Mucosa of descending colon (tissue), 3 donors: ENCODE measurements around the gene CEP128. TPM values are rescaled to one million over a fixed set of nuclear protein-coding genes. Genes with fewer than 3 reads are reported as not detected.
A peak's percentile ranks its signal among the peaks of the same experiment; 100 is the strongest.

ENCODE experiments used
- ATAC-seq: fragments of 200-7000 bp; cut with Tn5 transposase; one replicate; pipeline ENCODE4 v1.9.1; 2020; ENCODE audit warnings: mild to moderate bottlenecking, moderate library complexity
- DNase-seq, 3 donors: peaks; one replicate each; pipeline ENCODE4 v3.0.0-alpha.2; 2020
- H3K36me3 ChIP-seq: fragments of 200-600 bp; one replicate; pipeline ENCODE4 v1.8.0; 2021; ENCODE audit warnings: low read depth, mild to moderate bottlenecking
- H3K4me1 ChIP-seq: fragments of 200-600 bp; one replicate; pipeline ENCODE4 v1.8.0; 2021; ENCODE audit warnings: low read depth, mild to moderate bottlenecking
- H3K4me3 ChIP-seq: fragments of 200-600 bp; one replicate; pipeline ENCODE4 v1.8.0; 2021; ENCODE audit warnings: mild to moderate bottlenecking
- H3K9me3 ChIP-seq: fragments of 200-600 bp; one replicate; pipeline ENCODE4 v1.8.0; 2021; ENCODE audit warnings: mild to moderate bottlenecking
- intact Hi-C, 2 donors: fragments of 100-400 bp; cut with DNase I in 1 of 2; cut with micrococcal nuclease in 1 of 2; formaldehyde crosslinking; loops; one replicate each; pipeline versions ENCODE4 v1.11.0 to v1.11.1; 2022; cut with DNase I, micrococcal nuclease
- total RNA-seq, 3 donors: library from RNA; stranded (reverse); fragmentation: NEBNext Ultra II Directional in 2 of 3; extraction: Animal tissue kit (Norgen Biotek cat#: 25700) in 2 of 3; gene quantifications; one replicate each; pipeline versions ENCODE4 v1.2.1 to v1.2.4, GENCODE V29; 2021 to 2023
- TF ChIP-seq, protein P1 (sequence below): fragments of 200-600 bp; IDR thresholded peaks from one replicate; pipeline ENCODE4 v1.8.0; 2022; ENCODE audit warnings: antibody characterized with exemption, mild to moderate bottlenecking
- donor health status: DM: no; HTN: no; CAD: no; lungs with moderate emphysema.
- donor health status: DM: no; HTN: no; CAD: no.
- donor health status: DM: no; HTN: yes; CAD: no.

The CEP128 gene
- total RNA-seq, 3 donors from 2014 or later, result 5.0 to 10.0 (median 9.3) TPM

DNA sequence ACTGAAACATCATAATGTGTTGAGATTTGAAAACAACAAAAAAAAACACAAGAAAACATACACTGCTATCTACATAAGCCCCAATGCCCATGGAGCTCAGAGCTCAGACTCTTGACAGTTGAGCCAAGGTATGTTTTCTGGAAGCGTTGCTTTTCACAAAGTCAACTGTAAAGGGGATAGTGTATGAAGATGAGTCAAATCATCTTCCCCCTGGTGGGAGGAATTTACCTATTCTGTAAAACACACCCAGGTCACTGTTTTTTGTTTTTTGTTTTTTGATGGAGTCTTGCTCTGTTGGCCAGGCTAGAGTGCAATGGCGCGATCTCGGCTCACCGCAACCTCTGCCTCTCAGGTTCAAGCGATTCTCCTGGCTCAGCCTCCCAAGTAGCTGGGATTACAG lies 368.9 kb downstream of the CEP128 start:
- DNase-seq (no peak), ATAC-seq (no peak)
- TF ChIP-seq, protein P1, sequence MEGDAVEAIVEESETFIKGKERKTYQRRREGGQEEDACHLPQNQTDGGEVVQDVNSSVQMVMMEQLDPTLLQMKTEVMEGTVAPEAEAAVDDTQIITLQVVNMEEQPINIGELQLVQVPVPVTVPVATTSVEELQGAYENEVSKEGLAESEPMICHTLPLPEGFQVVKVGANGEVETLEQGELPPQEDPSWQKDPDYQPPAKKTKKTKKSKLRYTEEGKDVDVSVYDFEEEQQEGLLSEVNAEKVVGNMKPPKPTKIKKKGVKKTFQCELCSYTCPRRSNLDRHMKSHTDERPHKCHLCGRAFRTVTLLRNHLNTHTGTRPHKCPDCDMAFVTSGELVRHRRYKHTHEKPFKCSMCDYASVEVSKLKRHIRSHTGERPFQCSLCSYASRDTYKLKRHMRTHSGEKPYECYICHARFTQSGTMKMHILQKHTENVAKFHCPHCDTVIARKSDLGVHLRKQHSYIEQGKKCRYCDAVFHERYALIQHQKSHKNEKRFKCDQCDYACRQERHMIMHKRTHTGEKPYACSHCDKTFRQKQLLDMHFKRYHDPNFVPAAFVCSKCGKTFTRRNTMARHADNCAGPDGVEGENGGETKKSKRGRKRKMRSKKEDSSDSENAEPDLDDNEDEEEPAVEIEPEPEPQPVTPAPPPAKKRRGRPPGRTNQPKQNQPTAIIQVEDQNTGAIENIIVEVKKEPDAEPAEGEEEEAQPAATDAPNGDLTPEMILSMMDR, result no peak
- Histone ChIP-seq H3K4me1 (no peaks in the 10 kb centered on the region), H3K36me3 (no peaks in the 10 kb centered on the region), H3K4me3 (no peak overlapping the region), H3K9me3 (no peaks in the 10 kb centered on the region)
- intact Hi-C loops, result no loop called here

DNA sequence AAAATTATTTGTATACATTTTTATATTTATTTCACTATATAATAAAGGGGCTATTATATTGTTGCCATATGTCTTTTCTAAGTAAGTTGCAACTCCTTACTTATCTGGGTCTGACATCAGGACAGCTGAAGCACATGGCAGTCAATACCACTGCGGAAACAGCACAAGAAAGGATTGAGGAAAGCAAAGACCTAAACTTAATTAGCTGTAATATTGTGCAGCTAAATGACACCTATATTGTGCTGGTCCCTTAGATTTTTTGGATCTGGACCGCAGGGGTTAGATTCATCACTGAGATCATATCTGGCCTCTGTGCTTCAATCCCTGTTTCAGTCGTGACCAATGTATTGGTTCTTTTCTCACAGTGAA lies 370.6 kb downstream of the CEP128 start:
- TF ChIP-seq, protein P1, result no peak

DNA sequence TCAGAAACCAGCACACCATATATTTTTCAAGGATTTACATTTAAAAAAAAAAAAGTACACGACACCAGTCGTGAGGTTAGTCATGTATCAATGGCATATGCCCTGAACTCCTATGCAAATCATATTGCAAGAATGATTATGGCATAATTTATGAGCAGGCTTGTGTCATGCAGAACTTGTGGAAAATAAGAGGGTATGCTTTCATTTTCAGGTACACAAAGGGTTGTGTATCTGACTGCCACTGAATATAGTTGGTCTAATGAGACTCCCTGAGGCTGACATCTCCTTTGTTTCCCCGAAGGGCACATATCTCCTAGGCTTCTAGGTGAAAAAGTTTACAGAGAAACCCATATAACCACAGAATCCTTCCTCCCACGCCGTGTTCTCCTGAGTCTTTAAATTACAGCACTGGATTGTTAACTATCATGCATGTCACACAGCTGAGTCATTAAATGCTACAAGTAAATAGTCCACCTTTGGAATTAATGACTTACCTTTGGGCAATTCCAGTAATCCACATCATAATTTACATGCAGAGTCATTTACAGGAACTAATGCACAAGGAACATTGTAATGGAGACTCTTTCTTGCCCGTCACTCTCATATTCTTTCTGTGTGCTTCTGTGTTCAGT lies 373.5 kb downstream of the CEP128 start:
- H3K4me1 ChIP-seq, result no peaks in the 10 kb centered on the region
- no peaks in the 10 kb centered on the region for H3K9me3 ChIP-seq
- no peak overlapping the region for H3K4me3 ChIP-seq
- ATAC-seq, result peak; percentile 25
- H3K36me3 ChIP-seq, result no peaks in the 10 kb centered on the region
- no peak for DNase-seq
- intact Hi-C loops, result no loop called here
- TF ChIP-seq, protein P1, result no peak

More for the DNA sequence above, 370.6 kb downstream of the CEP128 start:
- Histone ChIP-seq H3K36me3 (no peaks in the 10 kb centered on the region), H3K4me1 (no peaks in the 10 kb centered on the region), H3K9me3 (no peaks in the 10 kb centered on the region), H3K4me3 (no peak overlapping the region)
- no peak for ATAC-seq
- intact Hi-C loops, result no loop called here
- no peak for DNase-seq

DNA sequence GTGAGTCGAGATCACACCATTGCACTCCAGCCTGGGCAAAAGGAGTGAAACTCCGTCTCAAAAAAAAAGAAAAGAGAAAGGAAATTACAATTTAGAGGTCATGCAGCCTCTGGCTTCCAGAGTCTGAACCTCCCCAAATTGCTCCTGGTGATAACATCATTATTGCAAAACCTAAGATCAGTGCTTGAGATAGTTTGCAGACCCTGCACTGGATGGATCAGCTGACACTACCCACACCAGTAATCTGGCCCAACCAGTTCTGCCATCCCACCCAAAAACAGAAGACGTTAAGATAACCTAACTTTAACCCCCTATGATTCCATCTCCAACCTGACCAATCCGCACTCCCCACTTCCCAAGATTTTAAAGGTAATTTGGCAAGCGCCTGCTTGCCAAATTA lies 376.5 kb downstream of the CEP128 start:
- no peaks in the 10 kb centered on the region for H3K36me3 ChIP-seq
- no peak for ATAC-seq

DNA sequence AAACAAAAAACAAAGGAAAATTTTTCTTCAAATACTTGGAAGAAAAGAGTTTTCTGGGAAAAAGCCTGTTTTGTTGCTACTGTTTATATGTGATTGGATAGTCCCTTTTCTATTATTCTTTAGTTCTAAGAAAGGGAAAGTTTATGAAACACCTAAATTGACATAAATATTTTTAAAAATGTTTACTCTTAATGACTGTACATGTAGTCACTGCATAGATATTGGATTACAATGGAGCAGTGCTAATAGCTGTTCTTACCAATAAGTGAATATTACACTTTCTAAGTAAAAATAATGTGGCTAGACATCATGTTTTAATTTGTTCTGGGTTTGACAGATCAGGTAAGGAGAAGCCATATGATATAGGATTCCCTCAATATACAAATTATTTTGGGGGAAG lies 377.5 kb downstream of the CEP128 start:
- intact Hi-C loops, result no loop called here
- no peaks in the 10 kb centered on the region for H3K4me1 ChIP-seq
- ATAC-seq, result no peak
- H3K36me3 ChIP-seq, result no peaks in the 10 kb centered on the region
- H3K9me3 ChIP-seq, result no peaks in the 10 kb centered on the region
- no peak overlapping the region for H3K4me3 ChIP-seq
- TF ChIP-seq, protein P1, result no peak
- no peak for DNase-seq

More for the DNA sequence above, 376.5 kb downstream of the CEP128 start:
- intact Hi-C loops, result no loop called here
- H3K4me1 ChIP-seq, result no peaks in the 10 kb centered on the region
- no peak overlapping the region for H3K4me3 ChIP-seq
- H3K9me3 ChIP-seq, result no peaks in the 10 kb centered on the region
- DNase-seq, result no peak
- TF ChIP-seq, protein P1, result no peak
